ENCODE data around the gene NUCB2. TPM values are rescaled to one million over a fixed set of nuclear protein-coding genes. Genes with fewer than 3 reads are reported as not detected.

Gene NUCB2
- total RNA-seq, 1 donor from 2014 or later = 116 TPM

DNA sequence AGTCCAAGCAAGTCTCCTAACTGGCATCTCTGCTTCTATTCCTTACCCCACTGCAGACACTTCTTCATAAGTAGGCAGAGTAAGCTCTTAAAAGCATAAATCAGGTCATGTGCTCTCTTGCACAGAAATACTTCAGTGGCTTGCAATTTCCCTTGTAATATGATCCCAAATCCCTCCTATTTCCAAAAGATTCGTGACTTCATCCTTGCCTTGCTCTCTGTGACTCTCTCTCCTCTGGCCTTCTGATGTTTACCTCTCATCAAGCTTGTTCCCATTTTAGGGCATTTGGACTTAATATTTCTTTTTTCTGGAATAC, 37.7 kb downstream of the NUCB2 start:
- intact Hi-C loops (cut with micrococcal nuclease) = no loop called here
- DNase-seq (no peak), ATAC-seq (no peak)

DNA sequence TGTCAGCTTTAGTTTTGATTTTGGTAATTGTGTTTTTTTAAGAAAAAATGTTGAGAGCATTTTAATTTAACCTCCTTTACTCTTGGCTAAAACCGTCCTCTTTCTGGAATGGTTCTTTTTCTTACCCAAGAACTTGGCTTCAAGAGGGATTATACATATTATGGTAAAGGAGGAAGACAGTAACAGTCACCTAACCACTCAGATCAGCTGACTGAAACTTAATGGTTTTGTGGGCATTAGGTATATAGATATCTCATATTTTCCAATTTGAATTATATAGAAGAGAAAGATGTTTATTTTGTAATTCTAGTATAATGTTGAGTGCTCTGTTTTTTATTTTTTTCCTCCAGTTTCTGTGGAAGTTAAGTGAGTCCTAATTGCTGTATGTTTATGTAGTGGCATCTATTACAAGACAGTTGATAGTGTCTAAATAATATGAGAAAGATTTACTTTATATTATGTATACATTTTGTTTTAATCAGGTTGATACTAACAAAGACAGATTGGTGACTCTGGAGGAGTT, 38.4 kb downstream of the NUCB2 start:
- intact Hi-C loops (cut with micrococcal nuclease) = no loop called here
- ATAC-seq (no peak), DNase-seq (no peak)

DNA sequence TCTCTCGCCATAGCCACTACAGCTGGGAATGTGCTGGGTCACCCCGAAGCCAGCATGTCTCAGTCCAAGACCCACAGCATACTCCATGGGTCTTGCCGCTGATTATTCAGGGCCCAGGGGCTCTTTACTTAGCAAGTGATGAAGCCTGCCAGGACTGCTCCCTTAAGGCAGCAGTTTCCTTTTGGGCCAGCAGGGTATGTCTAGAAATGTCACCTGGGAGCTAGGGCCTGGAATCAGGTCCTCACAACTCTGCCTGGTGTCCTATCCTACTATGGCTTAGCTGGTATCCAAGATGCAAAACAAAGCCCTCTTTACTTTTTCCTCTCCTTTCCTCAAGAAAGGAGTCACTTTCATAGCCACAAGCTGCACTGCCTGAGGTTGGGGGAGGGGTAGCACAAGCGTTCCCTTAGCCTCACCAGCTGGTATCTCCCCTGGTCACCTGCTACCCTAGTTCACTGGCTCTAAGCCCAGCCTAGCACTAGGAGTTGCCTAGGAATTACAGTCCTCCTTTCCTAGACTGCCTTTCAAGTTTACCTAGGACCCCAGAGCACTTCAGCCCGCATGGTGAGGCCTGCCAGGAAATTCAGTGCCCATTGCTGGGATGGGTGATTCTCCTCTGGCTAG, 52.4 kb downstream of the NUCB2 start:
- intact Hi-C loops (cut with micrococcal nuclease) = no loop called here
- ATAC-seq (peak; percentile 84), DNase-seq (peak; percentile 35)

DNA sequence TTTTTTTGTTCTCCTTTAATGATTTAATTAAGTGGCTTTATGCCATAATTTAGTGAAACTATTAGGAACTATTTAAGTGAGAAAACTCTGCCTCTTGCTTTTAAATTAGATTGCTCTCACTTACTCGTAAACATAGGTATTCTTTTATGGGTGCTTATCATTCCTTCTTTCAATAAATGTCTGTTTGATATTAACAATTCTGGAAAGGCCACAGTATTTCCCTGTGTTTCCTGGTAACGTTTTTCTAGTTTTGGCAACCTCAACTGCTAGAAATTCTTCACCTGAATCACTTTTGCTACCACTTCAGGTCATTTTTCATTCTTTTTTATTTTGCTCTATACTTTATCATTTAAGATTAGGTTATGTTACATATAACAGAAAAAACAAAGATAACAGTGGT, 55.1 kb downstream of the NUCB2 start:
- DNase-seq (no peak), ATAC-seq (no peak)
- intact Hi-C loops (cut with micrococcal nuclease) = no loop called here

DNA sequence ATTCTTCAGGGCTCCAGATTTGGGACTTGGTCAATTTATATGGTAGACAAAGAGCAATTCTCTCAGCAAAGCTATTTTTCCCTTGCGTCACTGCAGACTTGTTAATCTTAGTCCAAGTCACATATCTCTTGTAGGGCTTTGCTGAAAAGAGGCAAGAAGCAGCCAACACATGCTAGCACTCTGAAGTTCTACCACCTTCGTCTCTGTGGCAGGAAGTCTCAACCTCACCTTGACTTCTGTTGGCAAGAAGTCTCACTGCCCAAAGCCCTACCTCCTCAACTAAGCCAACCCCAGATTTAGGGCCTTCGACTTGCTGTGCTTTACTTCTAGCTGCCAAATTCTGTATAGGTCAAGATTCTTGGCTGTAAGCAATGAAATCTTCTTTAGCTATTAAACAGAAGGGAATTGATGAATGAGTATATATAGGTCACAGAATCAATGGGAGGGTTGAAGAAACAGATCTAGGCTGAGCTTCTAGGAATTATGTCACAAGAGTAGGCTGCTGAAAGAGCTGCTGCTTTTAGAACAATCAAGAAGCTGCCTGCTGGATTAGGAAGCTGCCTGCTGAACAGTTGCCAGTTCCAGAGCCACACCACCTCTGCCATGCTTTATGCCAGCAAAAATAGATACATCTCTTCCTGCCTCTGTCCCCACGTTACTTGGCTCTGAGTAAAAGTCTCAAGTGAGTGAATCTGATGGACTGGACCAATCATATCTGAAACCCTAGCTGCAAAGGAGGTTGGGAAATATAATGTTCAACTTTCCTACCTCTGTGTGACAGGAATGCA, 57.5 kb downstream of the NUCB2 start:
- DNase-seq = peak; percentile 35
- intact Hi-C loops (cut with micrococcal nuclease) = no loop called here
- peak; percentile 96 for ATAC-seq

DNA sequence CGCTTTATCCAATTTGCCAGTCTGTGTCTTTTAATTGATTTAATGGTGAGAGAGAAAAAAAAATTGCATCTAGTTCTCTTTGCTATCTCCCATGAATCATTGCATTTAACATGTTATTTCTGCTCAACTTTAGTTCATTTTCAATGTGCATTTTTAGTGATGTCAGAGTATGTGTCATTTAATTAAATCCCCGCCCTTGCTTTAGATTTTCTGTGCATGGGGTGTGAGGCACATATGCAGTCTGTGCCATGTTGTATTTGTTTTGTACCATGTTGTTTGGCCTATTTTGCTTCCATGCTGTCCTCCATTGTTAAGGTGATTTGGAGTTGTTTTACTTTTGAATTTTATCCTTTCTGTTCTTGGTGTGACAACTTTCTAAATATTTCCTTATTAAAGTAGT, 66.7 kb downstream of the NUCB2 start:
- no peak for ATAC-seq
- no peak for DNase-seq
- intact Hi-C loops (cut with micrococcal nuclease) = no loop called here

DNA sequence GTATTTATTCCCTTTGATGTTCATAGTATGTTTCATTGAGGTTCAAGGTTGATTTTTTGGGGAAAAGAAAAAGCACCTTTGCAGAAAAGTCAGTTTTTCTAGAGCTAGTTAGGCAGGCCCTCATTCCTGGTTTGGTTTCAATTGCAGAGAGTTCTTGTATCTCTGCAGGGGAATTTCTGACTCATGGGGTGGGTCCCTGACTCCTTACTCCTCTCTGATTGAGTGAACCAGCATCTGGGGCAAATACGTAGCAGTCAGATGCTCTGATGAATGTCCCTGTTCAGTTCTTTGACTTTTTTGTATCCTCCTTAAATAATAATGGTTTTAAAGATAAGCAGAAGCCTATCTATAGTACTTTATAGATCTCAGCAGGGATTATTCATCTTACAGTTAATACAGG, 67.4 kb downstream of the NUCB2 start:
- intact Hi-C loops (cut with micrococcal nuclease) = no loop called here
- DNase-seq (no peak), ATAC-seq (no peak)

DNA sequence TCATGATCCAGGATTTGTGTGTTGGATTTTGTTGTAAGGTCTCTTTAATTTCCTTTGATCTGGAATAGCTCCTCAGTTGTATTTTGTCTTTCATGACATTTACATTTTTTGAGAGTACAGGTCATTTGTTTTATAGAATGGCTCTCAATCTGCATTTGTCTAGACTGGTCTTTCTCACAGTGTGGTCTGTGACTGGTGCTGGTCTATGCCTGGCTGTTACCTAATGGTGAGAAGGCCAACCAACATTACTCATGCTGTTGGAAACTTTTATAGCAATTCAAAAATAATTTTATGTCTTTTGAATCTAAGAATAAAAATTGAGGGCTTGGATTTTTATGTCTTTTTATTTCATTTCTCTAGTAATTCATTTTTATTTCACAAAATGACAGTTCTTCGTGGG, 71.1 kb downstream of the NUCB2 start:
- no peak for ATAC-seq
- DNase-seq = no peak
- intact Hi-C loops (cut with micrococcal nuclease) = no loop called here

DNA sequence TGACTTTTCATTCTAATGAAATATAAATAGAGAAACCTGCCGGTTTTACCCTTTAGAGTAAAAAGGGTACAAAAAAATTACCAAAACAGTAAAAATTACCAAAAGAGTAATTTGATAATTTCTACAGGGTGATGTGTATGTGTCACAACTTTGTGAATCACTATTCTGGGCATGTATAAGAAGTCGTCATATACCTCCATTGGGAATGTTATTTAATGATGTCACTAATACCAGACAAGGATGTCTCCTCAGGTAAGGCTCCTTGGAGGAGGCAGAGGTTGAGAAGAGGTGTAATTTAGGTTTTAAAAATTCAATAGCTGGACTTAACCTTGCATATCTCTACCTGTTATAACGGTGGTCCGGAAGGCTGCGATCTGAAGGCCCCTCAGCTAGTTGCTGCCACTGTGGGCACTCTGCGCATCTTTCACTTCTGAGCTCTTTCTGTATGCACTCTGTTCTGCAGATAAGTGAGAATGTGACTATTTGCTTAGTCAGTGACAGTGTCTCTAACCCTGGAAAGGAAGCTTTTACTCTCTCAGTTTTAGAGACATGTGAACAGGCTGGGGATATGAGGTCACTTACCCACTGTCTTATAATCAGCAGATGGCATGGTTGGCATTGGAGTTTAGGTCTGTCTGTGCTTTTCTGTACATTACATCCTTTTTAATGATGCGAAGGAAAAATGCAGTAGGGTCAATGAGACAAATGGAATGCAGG, 74.1 kb downstream of the NUCB2 start:
- intact Hi-C loops (cut with micrococcal nuclease) = no loop called here
- no peak for DNase-seq
- ATAC-seq = no peak

DNA sequence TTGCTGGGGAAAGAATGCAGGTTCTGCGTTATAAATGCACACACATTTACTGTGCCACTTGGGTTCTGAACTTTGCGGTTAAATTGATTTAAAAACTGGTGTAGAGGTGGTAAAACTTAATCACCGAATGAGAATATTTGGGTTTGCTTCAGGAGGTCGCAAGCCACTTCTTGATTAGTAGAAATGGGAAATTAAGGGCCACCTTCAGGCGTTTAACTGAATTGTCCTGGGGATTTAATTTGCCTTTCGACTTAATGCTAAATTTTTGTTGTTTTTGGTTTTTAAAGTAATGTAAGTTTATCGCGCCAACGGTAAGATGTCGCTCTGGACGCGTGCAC, 74.6 kb downstream of the NUCB2 start:
- DNase-seq (no peak), ATAC-seq (no peak)
- intact Hi-C loops (cut with micrococcal nuclease) = no loop called here

DNA sequence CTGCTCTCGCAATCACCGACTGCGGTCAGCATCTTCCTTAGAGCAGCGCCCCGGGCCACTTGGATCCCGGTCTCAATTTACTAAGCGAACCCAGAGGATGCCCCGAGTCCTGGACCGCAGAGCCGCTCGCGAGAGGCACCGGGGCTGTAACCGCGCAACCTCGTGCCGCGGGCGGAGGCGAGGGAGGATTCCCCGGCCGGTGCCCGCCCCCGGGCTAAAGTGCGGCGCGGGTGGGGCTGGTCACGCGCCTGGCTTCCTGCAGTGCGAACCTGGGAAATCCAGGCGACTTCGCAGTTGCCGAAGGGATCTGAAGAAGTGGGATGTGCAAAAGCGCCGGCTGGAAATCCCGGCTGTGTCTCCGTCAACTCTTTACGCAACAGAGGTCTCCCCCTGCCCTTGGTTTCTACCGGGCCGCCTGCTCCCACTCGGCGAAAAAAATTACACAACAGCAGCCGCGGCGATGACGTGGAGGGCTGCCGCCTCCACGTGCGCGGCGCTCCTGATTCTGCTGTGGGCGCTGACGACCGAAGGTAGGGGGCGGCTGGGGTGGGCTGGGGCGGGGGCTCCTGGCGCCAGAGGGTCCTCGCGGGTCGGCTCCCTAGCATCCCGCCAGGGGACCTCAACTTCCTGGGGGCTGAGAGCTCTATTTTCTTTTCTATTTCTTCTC, 75.1 kb downstream of the NUCB2 start, which contains the start of gene NCR3LG1:
Gene NCR3LG1, plus strand, starts transcription at position 291 of the 667 bp plus-strand sequence. Its CDS starts 170 bp downstream, at position 461.
- ATAC-seq (peak; percentile 59), DNase-seq (peak; percentile 68)
- intact Hi-C loops (cut with micrococcal nuclease) = no loop called here

DNA sequence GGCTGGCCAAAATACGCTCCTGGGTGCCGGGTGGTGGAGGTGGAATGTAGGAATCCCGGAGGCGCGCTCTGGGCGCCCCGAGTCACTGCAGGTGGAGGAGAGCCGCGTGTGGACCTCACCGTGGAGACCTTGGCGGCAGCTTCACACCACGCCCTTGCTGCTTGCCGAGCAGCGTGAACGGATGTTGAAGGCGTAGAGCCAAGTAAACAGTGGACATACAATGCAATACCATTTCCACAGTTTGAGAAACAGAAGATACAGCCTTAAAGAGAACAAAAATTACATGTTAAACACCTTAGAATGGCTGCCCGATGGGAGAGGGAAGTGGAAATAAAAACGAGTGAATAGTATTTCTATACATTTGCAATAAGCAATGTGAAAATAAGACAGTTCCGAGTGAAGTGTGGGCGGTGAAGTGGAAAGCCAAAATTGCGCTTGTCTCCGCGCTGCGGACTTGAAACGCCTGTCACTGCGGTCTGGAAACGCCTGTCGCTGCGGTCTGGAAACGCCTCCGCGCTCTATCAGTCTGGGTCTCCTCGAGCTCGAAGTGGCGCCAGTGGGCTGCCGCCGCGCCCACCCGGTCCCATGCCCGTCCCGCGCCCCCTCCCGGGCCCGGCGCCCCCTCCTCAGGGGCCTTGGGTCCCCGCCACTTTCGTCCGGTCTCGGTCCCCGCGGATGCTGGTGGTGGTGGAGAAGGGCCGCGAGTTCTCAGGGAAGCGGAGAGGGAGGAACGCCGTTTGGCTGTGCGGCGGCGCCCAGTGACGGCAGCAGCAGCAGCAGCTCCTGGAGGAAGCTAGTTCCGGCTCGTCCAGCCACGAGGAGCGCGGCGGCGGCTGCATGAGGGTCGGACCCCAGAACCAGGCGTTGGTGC, 76.6 kb downstream of the NUCB2 start:
- peak; percentile 86 for ATAC-seq
- intact Hi-C loops (cut with micrococcal nuclease) = no loop called here
- peak; percentile 84 for DNase-seq

DNA sequence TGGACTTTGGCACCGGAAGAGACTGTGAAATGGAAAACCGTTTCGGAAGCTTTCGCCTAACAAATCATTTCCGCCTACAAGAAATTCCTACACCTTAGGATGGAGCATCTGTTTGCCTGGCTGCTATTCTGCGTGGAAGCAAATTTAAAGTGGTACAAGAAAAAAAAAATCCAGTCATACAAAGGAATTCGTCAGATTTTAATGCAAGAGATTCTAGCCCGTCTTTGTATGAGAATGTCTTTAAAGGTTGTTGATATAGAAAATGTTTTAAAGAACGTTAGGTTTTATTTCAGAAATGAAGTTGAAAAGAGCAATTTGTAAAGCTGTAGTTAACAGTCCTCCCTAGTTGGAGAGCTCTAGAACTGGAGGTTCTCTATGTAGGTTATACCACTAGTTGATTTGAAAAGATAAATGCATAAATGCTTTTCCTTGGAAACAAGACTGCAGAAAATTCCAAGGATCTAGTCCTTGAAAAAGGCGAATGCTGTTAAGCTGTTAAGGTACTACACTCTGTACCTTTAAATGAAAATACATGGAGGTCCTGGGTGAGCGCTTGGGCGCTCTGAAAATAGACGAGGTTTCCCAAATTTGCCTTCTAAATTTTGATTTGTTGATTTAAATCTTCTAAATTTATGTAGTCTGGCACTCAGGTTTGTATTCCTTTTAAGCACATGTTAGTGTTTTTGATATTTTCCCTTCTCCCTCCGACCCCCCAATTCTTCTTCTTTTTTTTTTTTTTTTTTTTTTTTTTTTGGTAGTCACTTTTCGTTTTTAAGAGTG, 77.5 kb downstream of the NUCB2 start:
- ATAC-seq = no peak
- intact Hi-C loops (cut with micrococcal nuclease) = no loop called here
- DNase-seq = no peak

DNA sequence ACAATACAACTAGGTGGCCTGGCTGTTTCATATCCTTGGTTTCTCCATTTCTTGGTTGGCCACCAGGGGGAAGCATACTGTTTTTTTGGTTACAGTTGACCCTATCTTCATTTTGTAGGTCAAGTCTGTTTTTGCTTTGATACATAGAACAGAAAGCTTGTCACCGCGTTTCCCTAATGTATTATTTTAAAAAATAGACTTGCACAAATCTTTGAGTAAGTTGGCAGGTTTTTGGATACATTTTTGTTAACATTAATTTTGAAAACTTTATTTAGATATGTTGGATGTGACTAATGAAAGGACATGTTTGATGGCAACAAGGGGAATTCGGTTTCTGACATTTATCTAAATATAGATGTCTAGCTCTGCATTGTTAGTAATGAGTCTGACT, 78.1 kb downstream of the NUCB2 start:
- no peak for DNase-seq
- intact Hi-C loops (cut with micrococcal nuclease) = no loop called here
- peak; percentile 51 for ATAC-seq

DNA sequence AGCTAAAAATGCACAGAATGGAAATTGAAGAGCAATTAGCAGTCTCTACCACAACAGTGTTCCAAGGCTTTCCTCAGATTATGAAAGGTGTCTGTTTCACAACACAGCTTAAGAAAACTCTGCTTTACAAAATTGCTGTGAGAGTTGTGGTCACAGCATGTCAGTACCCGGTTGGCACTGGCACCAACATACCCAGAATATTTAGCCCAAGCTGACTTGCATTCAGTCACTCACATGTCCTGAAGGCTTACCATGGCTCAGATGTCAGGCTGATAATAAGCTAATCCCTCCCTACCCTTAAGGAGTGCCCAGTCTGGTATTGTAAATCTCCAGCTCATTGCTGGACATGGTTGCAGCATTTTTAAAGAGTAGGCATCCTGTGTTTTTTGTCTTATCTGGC, 90.0 kb downstream of the NUCB2 start:
- no peak for DNase-seq
- intact Hi-C loops (cut with micrococcal nuclease) = no loop called here
- no peak for ATAC-seq

DNA sequence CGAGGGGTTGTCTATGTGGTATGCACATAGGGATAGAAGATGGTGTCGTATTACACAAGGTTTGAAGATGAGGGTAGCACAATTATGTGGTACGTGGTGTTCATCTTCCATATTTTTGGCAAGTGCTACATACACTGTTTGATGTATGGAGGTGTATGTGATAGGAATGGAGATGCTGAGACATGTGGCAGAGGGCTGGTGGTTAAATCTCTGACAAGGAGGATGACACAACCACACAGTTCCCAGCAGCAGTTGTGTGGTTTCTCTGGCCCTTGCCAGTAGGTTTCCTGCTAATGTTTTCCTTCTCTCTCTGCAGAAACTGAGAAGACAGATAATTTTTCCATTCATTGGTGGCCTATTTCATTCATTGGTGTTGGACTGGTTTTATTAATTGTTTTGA, 92.0 kb downstream of the NUCB2 start:
- DNase-seq = no peak
- intact Hi-C loops (cut with micrococcal nuclease) = no loop called here
- no peak for ATAC-seq

DNA sequence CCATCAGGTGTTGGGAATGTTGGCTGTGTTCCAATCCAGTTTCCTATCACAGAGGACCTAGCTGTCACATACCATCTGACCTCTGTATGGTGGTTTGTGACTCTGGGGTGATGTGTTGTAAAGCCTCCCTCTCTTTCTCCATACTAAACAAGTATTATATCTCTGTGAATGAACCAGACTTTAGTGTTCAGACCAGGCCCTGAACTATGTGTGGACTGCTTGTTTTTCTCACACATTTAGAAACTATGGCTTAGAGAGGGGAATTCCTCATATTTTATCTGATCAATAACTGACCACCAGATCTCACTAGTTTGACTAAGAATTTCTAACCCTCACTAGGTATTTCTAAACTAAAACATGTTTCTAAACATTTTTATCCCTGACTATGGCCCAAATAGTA, 92.6 kb downstream of the NUCB2 start:
- intact Hi-C loops (cut with micrococcal nuclease) = no loop called here
- DNase-seq (no peak), ATAC-seq (no peak)

DNA sequence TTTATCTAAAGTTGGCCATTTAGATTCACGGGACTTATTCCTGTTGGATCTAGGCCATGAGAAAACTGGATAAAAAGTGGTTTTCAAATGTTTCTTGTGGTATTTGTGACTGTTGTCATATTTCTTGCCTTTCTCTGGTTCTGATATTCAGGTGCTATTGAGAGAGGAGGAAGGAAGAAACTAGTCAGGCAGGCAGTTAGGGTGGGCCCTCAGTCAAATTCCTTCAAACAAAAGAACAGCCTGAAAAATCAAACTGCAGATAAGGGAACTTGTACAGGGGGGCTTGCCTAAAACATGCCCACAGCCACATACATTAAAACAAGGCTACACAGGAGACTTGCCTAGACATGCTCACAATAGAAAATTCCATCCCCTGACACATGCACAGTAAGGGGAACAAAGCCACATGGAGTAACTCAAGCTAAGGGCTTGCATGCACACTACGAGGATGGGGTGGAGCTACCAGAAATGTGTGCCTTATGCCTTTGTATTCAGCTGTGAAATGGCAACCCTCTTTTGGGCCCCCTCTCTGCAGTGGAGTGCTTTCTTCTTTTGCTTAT, 93.2 kb downstream of the NUCB2 start:
- intact Hi-C loops (cut with micrococcal nuclease) = no loop called here
- DNase-seq = no peak
- ATAC-seq = no peak

Data from left ventricle myocardium superior (tissue), 1 donor.